Hepatocyte (in vitro differentiated cells): ENCODE data around the gene MTARC2. TPM values are rescaled to one million over a fixed set of nuclear protein-coding genes. Genes with fewer than 3 reads are reported as not detected.

ENCODE experiments used
- DNase-seq: peaks from one replicate; pipeline ENCODE4 v3.0.0-alpha.2; 2016; ENCODE audit warnings: low spot score
- H2AFZ ChIP-seq: fragments of 200-600 bp; sonication (generic); 2 replicates; pipeline ENCODE4 v1.6.0; 2016; ENCODE audit warnings: antibody characterized with exemption, mild to moderate bottlenecking
- H3K27ac ChIP-seq: fragments of 200-600 bp; sonication (generic); 2 replicates; pipeline ENCODE4 v1.5.1; 2016; ENCODE audit warnings: mild to moderate bottlenecking
- H3K27me3 ChIP-seq: fragments of 200-600 bp; sonication (generic); 2 replicates; pipeline ENCODE4 v1.6.1; 2016
- H3K36me3 ChIP-seq: fragments of 200-600 bp; sonication (generic); replicated peaks from 2 replicates; pipeline ENCODE4 v1.5.1; 2016; ENCODE audit warnings: low read depth; ENCODE audit not compliant: insufficient read depth
- H3K4me1 ChIP-seq: fragments of 200-600 bp; sonication (generic); 2 replicates; pipeline ENCODE4 v1.5.1; 2016; ENCODE audit warnings: mild to moderate bottlenecking, moderate library complexity; ENCODE audit not compliant: insufficient read depth
- H3K4me2 ChIP-seq: fragments of 200-600 bp; sonication (generic); 2 replicates; pipeline ENCODE4 v1.6.0; 2016
- H3K4me3 ChIP-seq: fragments of 200-600 bp; sonication (generic); 2 replicates; pipeline ENCODE4 v1.5.1; 2016; ENCODE audit warnings: mild to moderate bottlenecking
- H3K79me2 ChIP-seq: fragments of 200-600 bp; sonication (generic); 2 replicates; pipeline ENCODE4 v1.6.0; 2017; ENCODE audit warnings: mild to moderate bottlenecking
- H3K9me2 ChIP-seq: fragments of 200-600 bp; sonication (generic); replicated peaks from 2 replicates; pipeline ENCODE4 v1.6.0; 2017; ENCODE audit warnings: mild to moderate bottlenecking; ENCODE audit not compliant: insufficient read depth
- H3K9me3 ChIP-seq: fragments of 200-600 bp; sonication (generic); 2 replicates; pipeline ENCODE4 v1.5.1; 2016; ENCODE audit warnings: low read depth, mild to moderate bottlenecking
- H4K20me1 ChIP-seq: fragments of 200-600 bp; sonication (generic); 2 replicates; pipeline ENCODE4 v1.6.0; 2016; ENCODE audit warnings: mild to moderate bottlenecking; ENCODE audit not compliant: insufficient read depth, poor library complexity, severe bottlenecking
- CTCF ChIP-seq: fragments of 200-600 bp; sonication (generic); IDR thresholded peaks from 2 replicates; pipeline ENCODE4 v1.5.1; 2016; ENCODE audit warnings: antibody characterized with exemption, mild to moderate bottlenecking; ENCODE audit not compliant: poor library complexity
- EZH2 ChIP-seq: fragments of 200-600 bp; sonication (generic); IDR thresholded peaks from 2 replicates; pipeline ENCODE4 v1.6.1; 2016; ENCODE audit warnings: antibody characterized with exemption, mild to moderate bottlenecking, borderline replicate concordance
- EZH2phosphoT487 ChIP-seq: fragments of 200-600 bp; sonication (generic); IDR thresholded peaks from one replicate; pipeline ENCODE4 v1.6.1; 2018; ENCODE audit warnings: antibody characterized with exemption, mild to moderate bottlenecking, low read depth, moderate library complexity; ENCODE audit not compliant: unreplicated experiment, severe bottlenecking
- WGBS: methylation state at CpG from one replicate; pipeline ENCODE4 v1.1.6; 2016; ENCODE audit warnings: low lambda C conversion rate; ENCODE audit errors: missing lambda C conversion rate; 5-methylcytosine and 5-hydroxymethylcytosine counted together
- polyA plus RNA-seq: library from polyadenylated mRNA; unstranded; fragments of >200 nt; fragmentation: Nextera tagmentation; extraction: Ambion mirVana; gene quantifications from 2 replicates; pipeline ENCODE4 v1.2.1, GENCODE V29; 2016
- total RNA-seq: library from RNA; depleted of rRNA; stranded (reverse); fragments of >200 nt; gene quantifications from 2 replicates; pipeline ENCODE4 v1.2.3, GENCODE V29; 2014

Gene MTARC2
- total and polyA plus RNA-seq, 2 experiments from 2014 or later = 23.7 to 24.4 TPM

- no peak for DNase-seq
- H3K27ac ChIP-seq = no peak overlapping the region
- H3K4me3 ChIP-seq = no peak overlapping the region
- H3K4me1 ChIP-seq = no peaks in the 10 kb centered on the region
- no peak overlapping the region for H3K4me2 ChIP-seq
- H2AFZ ChIP-seq = no peak overlapping the region
- no peaks in the 10 kb centered on the region for H3K9me2 ChIP-seq
- TF ChIP-seq EZH2phosphoT487 (no peak), EZH2 (no peak), CTCF (no peak)
- no peaks in the 10 kb centered on the region for H3K36me3 ChIP-seq
- H3K79me2 ChIP-seq = no peaks in the 10 kb centered on the region
- H3K27me3 ChIP-seq = no peaks in the 10 kb centered on the region
- WGBS = 82% methylated on average over 4 of the region's 4 CpGs
- no peaks in the 10 kb centered on the region for H4K20me1 ChIP-seq
- H3K9me3 ChIP-seq = no peaks in the 10 kb centered on the region
These were observed 44.8 kb upstream of the MTARC2 start for GRCh38 chr1:220703305-220703704.

- TF ChIP-seq EZH2phosphoT487 = no peak
- Histone ChIP-seq H3K27ac (no peak overlapping the region), H3K4me3 (no peak overlapping the region), H2AFZ (no peak overlapping the region), H3K36me3 (no peaks in the 10 kb centered on the region), H3K27me3 (no peaks in the 10 kb centered on the region), H3K9me2 (no peaks in the 10 kb centered on the region), H3K9me3 (no peaks in the 10 kb centered on the region), H4K20me1 (no peaks in the 10 kb centered on the region), H3K4me1 (no peaks in the 10 kb centered on the region), H3K4me2 (no peak overlapping the region), H3K79me2 (no peaks in the 10 kb centered on the region)
- 80% methylated on average over 7 of the region's 7 CpGs for whole genome bisulfite sequencing
- no peak for DNase-seq
These were observed 42.3 kb upstream of the MTARC2 start for GRCh38 chr1:220705782-220706181.

- Histone ChIP-seq H3K9me2 (no peaks in the 10 kb centered on the region), H3K79me2 (no peaks in the 10 kb centered on the region), H3K4me1 (no peaks in the 10 kb centered on the region), H2AFZ (no peak overlapping the region), H4K20me1 (no peaks in the 10 kb centered on the region), H3K27ac (no peak overlapping the region), H3K4me3 (no peak overlapping the region), H3K36me3 (no peaks in the 10 kb centered on the region), H3K9me3 (no peaks in the 10 kb centered on the region), H3K27me3 (no peaks in the 10 kb centered on the region), H3K4me2 (no peak overlapping the region)
- no peak for DNase-seq
- WGBS = 80% methylated on average over 9 of the region's 9 CpGs
- TF ChIP-seq EZH2phosphoT487 = no peak
These were observed 41.6 kb upstream of the MTARC2 start for GRCh38 chr1:220706480-220706879.

GRCh38 chr1:220707160-220707559 is 41.0 kb upstream of the MTARC2 start:
- Histone ChIP-seq H3K27me3 (no peaks in the 10 kb centered on the region), H3K4me2 (no peak overlapping the region), H3K9me3 (no peaks in the 10 kb centered on the region), H3K79me2 (no peaks in the 10 kb centered on the region), H3K4me1 (no peaks in the 10 kb centered on the region), H3K27ac (no peak overlapping the region), H3K36me3 (no peaks in the 10 kb centered on the region), H3K4me3 (no peak overlapping the region), H3K9me2 (no peaks in the 10 kb centered on the region), H2AFZ (no peak overlapping the region), H4K20me1 (no peaks in the 10 kb centered on the region)
- no peak for TF ChIP-seq EZH2
- TF ChIP-seq EZH2phosphoT487 = no peak
- TF ChIP-seq CTCF = no peak
- 91% methylated on average over 7 of the region's 10 CpGs for WGBS
- no peak for DNase-seq
